Spleen (tissue), 7 donors: Measurements from ENCODE around the gene TCL1A.

Source experiments
- CTCF ChIP-seq, 11 experiments: fragments of 200-600 bp in 7 of 11; fragments of 450-650 bp in 4 of 11; sonication (generic) in 4 of 11; IDR thresholded peaks in 8 of 11; conservative IDR thresholded peaks in 3 of 11; 1 replicate in 7 of 11; 2 replicates in 4 of 11; pipeline versions ENCODE4 v1.4.0 to v1.8.0; 2016 to 2021; ENCODE audit warnings: antibody characterized with exemption in 11 of 11, inconsistent platforms in 4 of 11, mild to moderate bottlenecking in 1 of 11
- POLR2A ChIP-seq, 3 donors: fragments of 450-650 bp; IDR thresholded peaks; one replicate each; pipeline ENCODE4 v1.5.1; 2017; ENCODE audit warnings: antibody characterized with exemption in 3 of 3, mild to moderate bottlenecking in 1 of 3
- donor health status: DM: no; HTN: no; CAD: no; lungs with moderate emphysema.
- donor health status: DM: no; HTN: no; CAD: no.
- donor health status: DM: no; HTN: no; CAD: no.

- TF ChIP-seq CTCF (IDR thresholded peaks at IDR 0.05 in 8 of 11, conservative IDR thresholded peaks at IDR 0.05 in 3 of 11): no peak
- TF ChIP-seq POLR2A (IDR thresholded peaks at IDR 0.05): no peak
These were observed 22.3 kb downstream of the TCL1A start for GRCh38 chr14:95691591-95691990.
